Fibroblast of lung (primary cell): ENCODE measurements around the gene TRMT13.

Source experiments
- EZH2 ChIP-seq: IDR thresholded peaks from 2 replicates; pipeline ENCODE4 v1.5.1; 2012; ENCODE audit warnings: low read length, control low read depth, mild to moderate bottlenecking; ENCODE audit errors: missing control alignments
- TF ChIP-seq, protein P1 (sequence below), 2 donors: IDR thresholded peaks in 1 of 2; conservative IDR thresholded peaks in 1 of 2; 1 replicate in 1 of 2; 2 replicates in 1 of 2; pipeline ENCODE4 v1.5.1; 2011 to 2012; ENCODE audit warnings: low read length in 2 of 2, control low read depth in 1 of 2, inconsistent platforms in 1 of 2, low read depth in 1 of 2, mild to moderate bottlenecking in 1 of 2

DNA sequence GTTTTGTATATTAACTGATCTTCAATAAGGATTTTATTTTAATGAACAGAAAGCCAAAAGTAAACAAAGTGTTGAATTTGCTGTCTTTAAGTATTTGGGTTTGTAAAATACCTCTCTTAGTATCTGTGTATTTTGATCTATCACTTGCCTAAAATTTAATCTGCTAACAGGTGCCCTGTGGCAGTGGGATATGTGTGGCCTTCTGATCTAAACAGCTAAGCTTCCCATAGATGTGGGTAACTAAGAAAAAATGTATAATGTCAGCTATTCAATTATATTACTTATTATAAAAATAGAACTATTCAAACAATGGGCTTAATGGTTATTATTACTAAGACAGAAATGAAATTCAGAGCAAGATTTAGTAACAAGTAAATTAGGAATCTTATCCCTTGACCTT, 29.9 kb downstream of the TRMT13 start:
- TF ChIP-seq, protein P1, sequence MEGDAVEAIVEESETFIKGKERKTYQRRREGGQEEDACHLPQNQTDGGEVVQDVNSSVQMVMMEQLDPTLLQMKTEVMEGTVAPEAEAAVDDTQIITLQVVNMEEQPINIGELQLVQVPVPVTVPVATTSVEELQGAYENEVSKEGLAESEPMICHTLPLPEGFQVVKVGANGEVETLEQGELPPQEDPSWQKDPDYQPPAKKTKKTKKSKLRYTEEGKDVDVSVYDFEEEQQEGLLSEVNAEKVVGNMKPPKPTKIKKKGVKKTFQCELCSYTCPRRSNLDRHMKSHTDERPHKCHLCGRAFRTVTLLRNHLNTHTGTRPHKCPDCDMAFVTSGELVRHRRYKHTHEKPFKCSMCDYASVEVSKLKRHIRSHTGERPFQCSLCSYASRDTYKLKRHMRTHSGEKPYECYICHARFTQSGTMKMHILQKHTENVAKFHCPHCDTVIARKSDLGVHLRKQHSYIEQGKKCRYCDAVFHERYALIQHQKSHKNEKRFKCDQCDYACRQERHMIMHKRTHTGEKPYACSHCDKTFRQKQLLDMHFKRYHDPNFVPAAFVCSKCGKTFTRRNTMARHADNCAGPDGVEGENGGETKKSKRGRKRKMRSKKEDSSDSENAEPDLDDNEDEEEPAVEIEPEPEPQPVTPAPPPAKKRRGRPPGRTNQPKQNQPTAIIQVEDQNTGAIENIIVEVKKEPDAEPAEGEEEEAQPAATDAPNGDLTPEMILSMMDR (conservative IDR thresholded peaks at IDR 0.05 in 1 of 2, IDR thresholded peaks at IDR 0.05 in 1 of 2; ENCODE audit: low read depth in 1 of 2, low read length in 2 of 2), result no peak
- TF ChIP-seq EZH2, result no peak
